ENCODE results near the gene B3GAT1. TPM values are rescaled to one million over a fixed set of nuclear protein-coding genes. Genes with fewer than 3 reads are reported as not detected.

Gene B3GAT1
- total RNA-seq, 1 experiment from 2014 or later, result 0.10 TPM

DNA sequence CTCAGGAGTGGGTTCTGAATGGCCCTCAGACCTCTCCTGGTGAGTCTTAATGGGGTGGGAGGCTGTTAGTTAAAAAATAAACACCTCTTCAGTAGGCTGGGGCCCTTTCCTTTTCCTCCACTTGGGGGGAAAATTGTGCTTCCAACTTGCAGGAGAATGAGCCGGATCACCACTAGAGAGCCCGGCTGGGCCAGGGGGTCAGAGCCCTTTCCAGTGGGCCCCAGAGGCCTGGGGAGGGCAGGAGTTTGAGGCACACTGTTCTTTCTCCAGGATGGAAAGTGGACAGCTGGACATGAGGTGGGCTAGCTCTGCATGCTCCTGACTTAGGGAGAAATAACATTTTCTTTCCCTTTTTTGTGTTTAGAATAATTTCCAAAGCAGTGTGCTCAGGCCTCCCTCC is 32.8 kb downstream of the B3GAT1 start:
- POLR2A ChIA-PET, result no interaction called here
- DNase-seq (ENCODE audit: low read depth, low spot score), result no peak
- Histone ChIP-seq H3K36me3 (ENCODE audit: control insufficient read depth, insufficient read depth, low read length) (no peaks in the 10 kb centered on the region), H3K4me1 (ENCODE audit: control insufficient read depth, insufficient read depth, low read length) (no peaks in the 10 kb centered on the region), H3K27ac (ENCODE audit: low read length) (no peak overlapping the region), H3K4me3 (ENCODE audit: low read depth in 2 of 2, low read length in 2 of 2) (no peak overlapping the region), H3K27me3 (ENCODE audit: control insufficient read depth, insufficient read depth, low read length) (no peaks in the 10 kb centered on the region; the same call in 1 of the 2 replicates), H3K9me3 (ENCODE audit: control insufficient read depth, insufficient read depth, low read depth, low read length) (no peaks in the 10 kb centered on the region)
- TF ChIP-seq, protein P1, sequence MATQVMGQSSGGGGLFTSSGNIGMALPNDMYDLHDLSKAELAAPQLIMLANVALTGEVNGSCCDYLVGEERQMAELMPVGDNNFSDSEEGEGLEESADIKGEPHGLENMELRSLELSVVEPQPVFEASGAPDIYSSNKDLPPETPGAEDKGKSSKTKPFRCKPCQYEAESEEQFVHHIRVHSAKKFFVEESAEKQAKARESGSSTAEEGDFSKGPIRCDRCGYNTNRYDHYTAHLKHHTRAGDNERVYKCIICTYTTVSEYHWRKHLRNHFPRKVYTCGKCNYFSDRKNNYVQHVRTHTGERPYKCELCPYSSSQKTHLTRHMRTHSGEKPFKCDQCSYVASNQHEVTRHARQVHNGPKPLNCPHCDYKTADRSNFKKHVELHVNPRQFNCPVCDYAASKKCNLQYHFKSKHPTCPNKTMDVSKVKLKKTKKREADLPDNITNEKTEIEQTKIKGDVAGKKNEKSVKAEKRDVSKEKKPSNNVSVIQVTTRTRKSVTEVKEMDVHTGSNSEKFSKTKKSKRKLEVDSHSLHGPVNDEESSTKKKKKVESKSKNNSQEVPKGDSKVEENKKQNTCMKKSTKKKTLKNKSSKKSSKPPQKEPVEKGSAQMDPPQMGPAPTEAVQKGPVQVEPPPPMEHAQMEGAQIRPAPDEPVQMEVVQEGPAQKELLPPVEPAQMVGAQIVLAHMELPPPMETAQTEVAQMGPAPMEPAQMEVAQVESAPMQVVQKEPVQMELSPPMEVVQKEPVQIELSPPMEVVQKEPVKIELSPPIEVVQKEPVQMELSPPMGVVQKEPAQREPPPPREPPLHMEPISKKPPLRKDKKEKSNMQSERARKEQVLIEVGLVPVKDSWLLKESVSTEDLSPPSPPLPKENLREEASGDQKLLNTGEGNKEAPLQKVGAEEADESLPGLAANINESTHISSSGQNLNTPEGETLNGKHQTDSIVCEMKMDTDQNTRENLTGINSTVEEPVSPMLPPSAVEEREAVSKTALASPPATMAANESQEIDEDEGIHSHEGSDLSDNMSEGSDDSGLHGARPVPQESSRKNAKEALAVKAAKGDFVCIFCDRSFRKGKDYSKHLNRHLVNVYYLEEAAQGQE (IDR thresholded peaks at IDR 0.05; ENCODE audit: insufficient read depth in 1 of 2, low read depth in 2 of 2, low read length in 1 of 2), result no peak
- TF ChIP-seq POLR2AphosphoS5 (IDR thresholded peaks at IDR 0.05; ENCODE audit: low read depth, low read length) (no peak), TCF7L2 (IDR thresholded peaks at IDR 0.05; ENCODE audit: low read depth, low read length) (no peak), SIN3A (IDR thresholded peaks at IDR 0.05; ENCODE audit: borderline replicate concordance, insufficient read depth, low read depth, low read length) (no peak)
- TF ChIP-seq, protein P2, sequence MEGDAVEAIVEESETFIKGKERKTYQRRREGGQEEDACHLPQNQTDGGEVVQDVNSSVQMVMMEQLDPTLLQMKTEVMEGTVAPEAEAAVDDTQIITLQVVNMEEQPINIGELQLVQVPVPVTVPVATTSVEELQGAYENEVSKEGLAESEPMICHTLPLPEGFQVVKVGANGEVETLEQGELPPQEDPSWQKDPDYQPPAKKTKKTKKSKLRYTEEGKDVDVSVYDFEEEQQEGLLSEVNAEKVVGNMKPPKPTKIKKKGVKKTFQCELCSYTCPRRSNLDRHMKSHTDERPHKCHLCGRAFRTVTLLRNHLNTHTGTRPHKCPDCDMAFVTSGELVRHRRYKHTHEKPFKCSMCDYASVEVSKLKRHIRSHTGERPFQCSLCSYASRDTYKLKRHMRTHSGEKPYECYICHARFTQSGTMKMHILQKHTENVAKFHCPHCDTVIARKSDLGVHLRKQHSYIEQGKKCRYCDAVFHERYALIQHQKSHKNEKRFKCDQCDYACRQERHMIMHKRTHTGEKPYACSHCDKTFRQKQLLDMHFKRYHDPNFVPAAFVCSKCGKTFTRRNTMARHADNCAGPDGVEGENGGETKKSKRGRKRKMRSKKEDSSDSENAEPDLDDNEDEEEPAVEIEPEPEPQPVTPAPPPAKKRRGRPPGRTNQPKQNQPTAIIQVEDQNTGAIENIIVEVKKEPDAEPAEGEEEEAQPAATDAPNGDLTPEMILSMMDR (IDR thresholded peaks at IDR 0.05), result no peak
- in situ Hi-C loops (cut with HindIII; ENCODE audit: low pct_unique_long_range_greater_than_20kb, low sequenced_read_pairs), result no loop called here
- ATAC-seq, result no peak
- intact Hi-C loops (cut with micrococcal nuclease; ENCODE audit: unreplicated experiment), result no loop called here
- CTCF ChIA-PET, result no interaction called here
- BruUV-seq (replicated peaks), result no TSS peak

- H3K27ac ChIP-seq (ENCODE audit: low read length), result no peak overlapping the region
- in situ Hi-C loops (cut with HindIII; ENCODE audit: low pct_unique_long_range_greater_than_20kb, low sequenced_read_pairs), result no loop called here
- no peaks in the 10 kb centered on the region for H3K9me3 ChIP-seq (ENCODE audit: control insufficient read depth, insufficient read depth, low read depth, low read length)
- no peaks in the 10 kb centered on the region for H3K4me1 ChIP-seq (ENCODE audit: control insufficient read depth, insufficient read depth, low read length)
- ChIA-PET CTCF (no interaction called here), POLR2A (no interaction called here)
- no TSS peak for BruUV-seq (replicated peaks)
- no peak for ATAC-seq
- no peak for DNase-seq (ENCODE audit: low read depth, low spot score)
- H3K4me3 ChIP-seq (ENCODE audit: low read depth in 2 of 2, low read length in 2 of 2), result no peak overlapping the region
- TF ChIP-seq, protein P1 (IDR thresholded peaks at IDR 0.05; ENCODE audit: insufficient read depth in 1 of 2, low read depth in 2 of 2, low read length in 1 of 2), result no peak
- TF ChIP-seq, protein P2 (IDR thresholded peaks at IDR 0.05), result no peak
- TF ChIP-seq TCF7L2 (IDR thresholded peaks at IDR 0.05; ENCODE audit: low read depth, low read length) (no peak), SIN3A (IDR thresholded peaks at IDR 0.05; ENCODE audit: borderline replicate concordance, insufficient read depth, low read depth, low read length) (no peak), POLR2AphosphoS5 (IDR thresholded peaks at IDR 0.05; ENCODE audit: low read depth, low read length) (no peak)
- intact Hi-C loops (cut with micrococcal nuclease; ENCODE audit: unreplicated experiment), result no loop called here
- H3K27me3 ChIP-seq (ENCODE audit: control insufficient read depth, insufficient read depth, low read length), result no peaks in the 10 kb centered on the region; the same call in 1 of the 2 replicates
- H3K36me3 ChIP-seq (ENCODE audit: control insufficient read depth, insufficient read depth, low read length), result no peaks in the 10 kb centered on the region
Measured at GRCh38 chr11:134377876-134378275, 34.2 kb downstream of the B3GAT1 start.
